Transverse colon (tissue), 4 donors: ENCODE results near the gene ZCCHC7. TPM values are rescaled to one million over a fixed set of nuclear protein-coding genes. Genes with fewer than 3 reads are reported as not detected.
"Not testable (repeated sequence)": the region's sequence is repeated elsewhere in the genome, so short reads cannot be mapped to it uniquely, and the experiment has no call there.

Experiments used
- DNase-seq: peaks from one replicate; pipeline ENCODE4 v3.0.0-alpha.2; 2019
- H3K27ac ChIP-seq, 4 donors: fragments of 200-600 bp; sonication (generic); 2 replicates each; pipeline ENCODE4 v1.5.1; 2016 to 2018; ENCODE audit warnings: inconsistent platforms in 4 of 4
- H3K27me3 ChIP-seq: fragments of 200-600 bp; sonication (generic); 2 replicates; pipeline ENCODE4 v1.5.1; 2017; ENCODE audit warnings: inconsistent platforms
- H3K36me3 ChIP-seq, 4 donors: fragments of 200-600 bp; sonication (generic); 2 replicates each; pipeline ENCODE4 v1.5.1; 2017 to 2019; ENCODE audit warnings: inconsistent platforms in 4 of 4
- H3K4me1 ChIP-seq, 4 donors: fragments of 200-600 bp; sonication (generic); 2 replicates each; pipeline ENCODE4 v1.5.1; 2017 to 2020; ENCODE audit warnings: inconsistent platforms in 4 of 4
- H3K4me3 ChIP-seq, 4 donors: fragments of 200-600 bp; sonication (generic); 1 replicate in 1 of 4; 2 replicates in 3 of 4; pipeline versions ENCODE4 v1.5.1 to v1.6.1; 2017 to 2019; ENCODE audit warnings: inconsistent platforms in 4 of 4
- H3K9me3 ChIP-seq, 2 donors: fragments of 200-600 bp; sonication (generic); 2 replicates each; pipeline ENCODE4 v1.5.1; 2017 to 2019; ENCODE audit warnings: inconsistent platforms in 2 of 2
- EP300 ChIP-seq: sonication (generic); formaldehyde crosslinking; IDR thresholded peaks from one replicate; pipeline ENCODE4 v1.6.1; 2017; ENCODE audit warnings: antibody characterized with exemption, low read depth
- POLR2A ChIP-seq: fragments of 450-650 bp; IDR thresholded peaks from one replicate; pipeline ENCODE4 v1.6.1; 2016; ENCODE audit warnings: antibody characterized with exemption, mild to moderate bottlenecking, moderate library complexity
- POLR2AphosphoS5 ChIP-seq, 3 donors: sonication (generic); formaldehyde crosslinking; IDR thresholded peaks; one replicate each; pipeline ENCODE4 v1.6.1; 2016; ENCODE audit warnings: antibody characterized with exemption in 3 of 3
- WGBS, 2 donors: methylation state at CpG; one replicate each; pipeline ENCODE4 v1.1.5; 2018; ENCODE audit warnings: low coverage in 1 of 2; 5-methylcytosine and 5-hydroxymethylcytosine counted together
- in situ Hi-C, 4 donors: fragments of 200-750 bp; cut with MboI; loops; one replicate each; pipeline versions ENCODE4 v1.15.0 to v1.15.1; 2017; ENCODE audit warnings: low sequenced_read_pairs in 3 of 4, low pct_ligation_motif_present in 1 of 4, low pct_unique_long_range_greater_than_20kb in 1 of 4
- intact Hi-C: fragments of 100-400 bp; cut with DNase I; formaldehyde crosslinking; loops from one replicate; pipeline ENCODE4 v1.15.1; 2023; ENCODE audit warnings: low total_unique reads
- total RNA-seq, 4 donors: library from RNA; depleted of rRNA; stranded (reverse); fragments of >200 nt; gene quantifications; one replicate each; pipeline ENCODE4 v1.1.0, GENCODE V29; 2016
- TF ChIP-seq, protein P1 (sequence below), 5 experiments: fragments of 200-600 bp in 3 of 5; fragments of 450-650 bp in 2 of 5; sonication (generic) in 3 of 5; IDR thresholded peaks; 1 replicate in 2 of 5; 2 replicates in 3 of 5; pipeline ENCODE4 v1.5.1; 2016 to 2017; ENCODE audit warnings: antibody characterized with exemption in 5 of 5, inconsistent platforms in 3 of 5, mild to moderate bottlenecking in 2 of 5, moderate library complexity in 1 of 5

Gene ZCCHC7
- total RNA-seq, 4 donors from 2014 or later, result 13.2 to 43.0 (median 16.5) TPM

- no peaks in the 10 kb centered on the region for H3K36me3 ChIP-seq
- WGBS, 2 donors, result 92 to 96% methylated on average over 2 to 3 of the region's 3 CpGs
- no peaks in the 10 kb centered on the region for H3K9me3 ChIP-seq
- no peak overlapping the region for H3K4me3 ChIP-seq
- no peak for DNase-seq
- intact Hi-C loops (no loop called here), in situ Hi-C loops (no loop called here)
- H3K27ac ChIP-seq, result no peak overlapping the region
- TF ChIP-seq, protein P1, sequence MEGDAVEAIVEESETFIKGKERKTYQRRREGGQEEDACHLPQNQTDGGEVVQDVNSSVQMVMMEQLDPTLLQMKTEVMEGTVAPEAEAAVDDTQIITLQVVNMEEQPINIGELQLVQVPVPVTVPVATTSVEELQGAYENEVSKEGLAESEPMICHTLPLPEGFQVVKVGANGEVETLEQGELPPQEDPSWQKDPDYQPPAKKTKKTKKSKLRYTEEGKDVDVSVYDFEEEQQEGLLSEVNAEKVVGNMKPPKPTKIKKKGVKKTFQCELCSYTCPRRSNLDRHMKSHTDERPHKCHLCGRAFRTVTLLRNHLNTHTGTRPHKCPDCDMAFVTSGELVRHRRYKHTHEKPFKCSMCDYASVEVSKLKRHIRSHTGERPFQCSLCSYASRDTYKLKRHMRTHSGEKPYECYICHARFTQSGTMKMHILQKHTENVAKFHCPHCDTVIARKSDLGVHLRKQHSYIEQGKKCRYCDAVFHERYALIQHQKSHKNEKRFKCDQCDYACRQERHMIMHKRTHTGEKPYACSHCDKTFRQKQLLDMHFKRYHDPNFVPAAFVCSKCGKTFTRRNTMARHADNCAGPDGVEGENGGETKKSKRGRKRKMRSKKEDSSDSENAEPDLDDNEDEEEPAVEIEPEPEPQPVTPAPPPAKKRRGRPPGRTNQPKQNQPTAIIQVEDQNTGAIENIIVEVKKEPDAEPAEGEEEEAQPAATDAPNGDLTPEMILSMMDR (IDR thresholded peaks at IDR 0.05), result no peak
- no peak for TF ChIP-seq EP300
- TF ChIP-seq POLR2A, result no peak
- no peak for TF ChIP-seq POLR2AphosphoS5 (IDR thresholded peaks at IDR 0.05)
- peaks cover 6 to 15% (median 7%) of the 10 kb centered on the region in 4 donors for H3K4me1 ChIP-seq
- no peaks in the 10 kb centered on the region for H3K27me3 ChIP-seq
Measured at GRCh38 chr9:37117956-37118355, 2.4 kb upstream of the ZCCHC7 start.

DNA sequence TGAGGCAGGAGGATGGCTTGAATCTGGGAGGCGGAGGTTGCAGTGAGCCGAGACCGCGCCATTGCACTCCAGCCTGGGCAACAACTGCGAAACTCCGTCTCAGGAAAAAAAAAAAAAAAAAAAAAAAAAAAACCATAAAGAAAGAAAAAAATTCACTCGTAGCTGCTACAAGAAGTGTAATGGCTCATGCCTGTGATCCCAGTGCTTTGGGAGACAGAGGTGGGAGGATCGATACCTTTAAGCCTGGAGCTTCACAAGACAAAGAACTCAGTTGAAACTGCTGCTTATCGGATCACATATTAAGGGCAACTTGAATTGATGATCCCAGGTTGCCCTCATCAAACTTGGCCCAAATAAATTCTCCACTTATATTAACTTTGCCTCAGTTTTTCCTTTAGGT, 1.0 kb upstream of the ZCCHC7 start:
- H3K4me1 ChIP-seq, result peaks cover 6 to 15% (median 7%) of the 10 kb centered on the region in 4 donors
- no peaks in the 10 kb centered on the region for H3K9me3 ChIP-seq
- H3K27ac ChIP-seq, result no peak overlapping the region
- WGBS, 2 donors, result 94 to 100% methylated on average over 3 to 9 of the region's 9 CpGs
- intact Hi-C loops, result no loop called here
- no peak for DNase-seq
- H3K27me3 ChIP-seq, result no peaks in the 10 kb centered on the region
- in situ Hi-C loops, result no loop called here
- no peaks in the 10 kb centered on the region for H3K36me3 ChIP-seq
- H3K4me3 ChIP-seq, result peak overlapping the region in 1 of 4 donors; percentile 80
- TF ChIP-seq, protein P1 (IDR thresholded peaks at IDR 0.05), result no peak
- no peak for TF ChIP-seq POLR2A

GRCh38 chr9:37120843-37121335, 515 bp downstream of the ZCCHC7 start:
- 0 to 13% methylated on average over 4 to 23 of the region's 23 CpGs for WGBS, 2 donors
- Histone ChIP-seq H3K27ac (peak overlapping the region; percentile 93 to 96 (median 95)), H3K4me3 (peak overlapping the region; percentile 80 to 90 (median 86)), H3K4me1 (peaks cover 6 to 15% (median 7%) of the 10 kb centered on the region in 4 donors)
- H3K27me3 ChIP-seq, in situ Hi-C loops, DNase-seq, H3K36me3 ChIP-seq, intact Hi-C loops, H3K9me3 ChIP-seq: not testable (repeated sequence)

- DNase-seq, result no peak
- no peaks in the 10 kb centered on the region for H3K27me3 ChIP-seq
- TF ChIP-seq POLR2A (no peak), POLR2AphosphoS5 (IDR thresholded peaks at IDR 0.05) (no peak)
- in situ Hi-C loops, result no loop called here
- H3K4me1 ChIP-seq, result peaks cover 6 to 15% (median 7%) of the 10 kb centered on the region in 4 donors
- no peaks in the 10 kb centered on the region for H3K9me3 ChIP-seq
- H3K27ac ChIP-seq, result no peak overlapping the region
- H3K4me3 ChIP-seq, result peak overlapping the region in 1 of 4 donors; percentile 80
- WGBS, 2 donors, result 80 to 86% methylated on average over 4 of the region's 4 CpGs
- H3K36me3 ChIP-seq, result peaks cover 0 to under 1% (median 0%) of the 10 kb centered on the region in 4 donors
- intact Hi-C loops, result no loop called here
Measured at GRCh38 chr9:37121881-37122280, 1.5 kb downstream of the ZCCHC7 start.

- Histone ChIP-seq H3K27me3 (no peaks in the 10 kb centered on the region), H3K36me3 (peaks cover 0 to 18% (median 1%) of the 10 kb centered on the region in 4 donors), H3K9me3 (no peaks in the 10 kb centered on the region), H3K27ac (no peak overlapping the region), H3K4me1 (peaks cover 4 to 15% (median 7%) of the 10 kb centered on the region in 4 donors), H3K4me3 (no peak overlapping the region)
- no peak for TF ChIP-seq POLR2A
- TF ChIP-seq POLR2AphosphoS5 (IDR thresholded peaks at IDR 0.05), result no peak
- no peak for TF ChIP-seq EP300
- TF ChIP-seq, protein P1 (IDR thresholded peaks at IDR 0.05), result no peak
- WGBS, 2 donors, result 84% methylated on average over 5 to 6 of the region's 6 CpGs
- in situ Hi-C loops, result no loop called here
- intact Hi-C loops, result no loop called here
- no peak for DNase-seq
Measured at GRCh38 chr9:37126214-37126788, 5.9 kb downstream of the ZCCHC7 start.
